Left lung (tissue), 10 donors: ENCODE data around the gene GGCX. TPM values are rescaled to one million over a fixed set of nuclear protein-coding genes. Genes with fewer than 3 reads are reported as not detected.

Experiments used
- ATAC-seq: fragments of 200-7000 bp; cut with Tn5 transposase; one replicate; pipeline ENCODE4 v1.9.1; 2020; ENCODE audit warnings: moderate library complexity
- DNase-seq, 4 donors: peaks; one replicate each; pipeline ENCODE4 v3.0.0-alpha.2; 2013 to 2020
- H3K27ac ChIP-seq, 2 donors: fragments of 200-600 bp; sonication (generic) in 1 of 2; one replicate each; pipeline versions ENCODE4 v1.5.0 to v1.8.0; 2020 to 2021
- H3K27me3 ChIP-seq, 2 donors: fragments of 200-600 bp; sonication (generic) in 1 of 2; one replicate each; pipeline versions ENCODE4 v1.5.0 to v1.8.0; 2020 to 2021
- H3K36me3 ChIP-seq, 2 donors: fragments of 200-600 bp; sonication (generic) in 1 of 2; one replicate each; pipeline versions ENCODE4 v1.5.0 to v1.8.0; 2020 to 2021
- H3K4me1 ChIP-seq, 2 donors: fragments of 200-600 bp; one replicate each; pipeline ENCODE4 v1.8.0; 2021
- H3K4me3 ChIP-seq, 2 donors: fragments of 200-600 bp; sonication (generic) in 1 of 2; one replicate each; pipeline versions ENCODE4 v1.5.0 to v1.8.0; 2020 to 2021; ENCODE audit warnings: mild to moderate bottlenecking in 1 of 2
- H3K9me3 ChIP-seq, 2 donors: fragments of 200-600 bp; sonication (generic) in 1 of 2; one replicate each; pipeline versions ENCODE4 v1.5.0 to v1.8.0; 2020 to 2021
- intact Hi-C, 2 donors: fragments of 100-400 bp; cut with DNase I; formaldehyde crosslinking; loops; one replicate each; pipeline versions ENCODE4 v1.11.2 to v1.14.2; 2022
- polyA plus RNA-seq, 6 donors: library from polyadenylated mRNA; unstranded; fragments of 120-200 nt; gene quantifications; one replicate each; pipeline ENCODE4 v1.2.1, GENCODE V29; 2013; ENCODE audit not compliant: insufficient read length in 6 of 6
- total RNA-seq, 2 donors: library from RNA; stranded (reverse); fragmentation: NEBNext Ultra II Directional; extraction: Animal tissue kit (Norgen Biotek cat#: 25700); gene quantifications; one replicate each; pipeline ENCODE4 v1.2.1, GENCODE V29; 2021
- TF ChIP-seq, protein P1 (sequence below), 2 donors: fragments of 200-600 bp; sonication (generic) in 1 of 2; IDR thresholded peaks; one replicate each; pipeline versions ENCODE4 v1.5.0 to v1.8.0; 2021; ENCODE audit warnings: antibody characterized with exemption in 2 of 2
- donor health status: DM: no; HTN: yes; CAD: no.
- donor health status: DM: no; HTN: no; CAD: no.

Gene GGCX
- total and polyA plus RNA-seq, 8 donors = 31.9 to 126 (median 37.7) TPM

DNA sequence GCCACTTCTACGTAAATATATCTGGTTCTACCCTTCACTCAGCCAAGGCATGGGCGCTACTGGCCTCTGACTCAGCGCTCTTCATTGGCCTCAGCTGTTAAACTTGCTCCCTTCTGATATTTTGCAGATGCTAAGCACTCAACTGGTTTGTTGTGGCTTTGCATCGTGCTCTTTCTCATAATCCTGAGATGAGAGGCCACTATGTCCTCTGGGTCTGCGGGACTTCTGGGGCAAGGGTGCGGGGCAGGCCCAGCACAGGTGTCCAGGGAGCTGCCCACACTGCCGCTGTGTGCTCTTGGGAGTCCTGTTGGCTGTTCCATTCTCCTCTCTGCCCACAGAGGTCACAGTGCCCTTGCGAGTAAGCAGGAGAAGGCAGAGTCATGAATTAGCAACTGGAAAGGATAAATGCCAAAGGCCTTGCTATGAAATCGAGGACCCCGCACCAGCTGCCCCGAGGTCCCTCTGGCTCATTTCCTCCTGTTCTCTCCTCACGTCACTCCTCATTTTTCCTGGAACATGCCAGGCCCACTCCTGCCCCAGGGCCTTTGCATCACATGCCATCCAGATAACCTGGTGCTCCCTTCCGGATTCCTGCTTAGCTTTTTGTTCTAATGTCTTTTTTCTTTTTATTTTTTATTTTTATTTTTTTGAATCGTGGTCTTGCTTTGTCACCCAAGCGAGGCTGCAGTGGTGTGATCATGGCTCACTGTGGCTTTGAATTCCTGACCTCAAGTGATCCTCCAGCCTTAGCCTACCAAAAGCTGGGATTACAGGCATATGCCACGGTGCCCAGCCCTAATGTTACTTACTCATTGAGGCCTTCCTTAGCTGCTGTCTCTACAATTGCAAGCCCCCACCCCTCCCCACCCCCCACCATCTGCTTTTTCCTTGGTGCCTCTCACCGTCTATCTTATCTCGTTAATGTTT is 57.2 kb downstream of the GGCX start:
- H3K4me1 ChIP-seq = peaks cover 11 to 39% of the 10 kb centered on the region in 2 donors
- no peaks in the 10 kb centered on the region for H3K36me3 ChIP-seq
- H3K9me3 ChIP-seq = no peaks in the 10 kb centered on the region
- no peak overlapping the region for H3K27ac ChIP-seq
- TF ChIP-seq, protein P1, sequence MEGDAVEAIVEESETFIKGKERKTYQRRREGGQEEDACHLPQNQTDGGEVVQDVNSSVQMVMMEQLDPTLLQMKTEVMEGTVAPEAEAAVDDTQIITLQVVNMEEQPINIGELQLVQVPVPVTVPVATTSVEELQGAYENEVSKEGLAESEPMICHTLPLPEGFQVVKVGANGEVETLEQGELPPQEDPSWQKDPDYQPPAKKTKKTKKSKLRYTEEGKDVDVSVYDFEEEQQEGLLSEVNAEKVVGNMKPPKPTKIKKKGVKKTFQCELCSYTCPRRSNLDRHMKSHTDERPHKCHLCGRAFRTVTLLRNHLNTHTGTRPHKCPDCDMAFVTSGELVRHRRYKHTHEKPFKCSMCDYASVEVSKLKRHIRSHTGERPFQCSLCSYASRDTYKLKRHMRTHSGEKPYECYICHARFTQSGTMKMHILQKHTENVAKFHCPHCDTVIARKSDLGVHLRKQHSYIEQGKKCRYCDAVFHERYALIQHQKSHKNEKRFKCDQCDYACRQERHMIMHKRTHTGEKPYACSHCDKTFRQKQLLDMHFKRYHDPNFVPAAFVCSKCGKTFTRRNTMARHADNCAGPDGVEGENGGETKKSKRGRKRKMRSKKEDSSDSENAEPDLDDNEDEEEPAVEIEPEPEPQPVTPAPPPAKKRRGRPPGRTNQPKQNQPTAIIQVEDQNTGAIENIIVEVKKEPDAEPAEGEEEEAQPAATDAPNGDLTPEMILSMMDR (IDR thresholded peaks at IDR 0.05) = no peak
- H3K4me3 ChIP-seq = no peak overlapping the region
- no peaks in the 10 kb centered on the region for H3K27me3 ChIP-seq
- intact Hi-C loops = no loop called here
- DNase-seq (no peak), ATAC-seq (no peak)

DNA sequence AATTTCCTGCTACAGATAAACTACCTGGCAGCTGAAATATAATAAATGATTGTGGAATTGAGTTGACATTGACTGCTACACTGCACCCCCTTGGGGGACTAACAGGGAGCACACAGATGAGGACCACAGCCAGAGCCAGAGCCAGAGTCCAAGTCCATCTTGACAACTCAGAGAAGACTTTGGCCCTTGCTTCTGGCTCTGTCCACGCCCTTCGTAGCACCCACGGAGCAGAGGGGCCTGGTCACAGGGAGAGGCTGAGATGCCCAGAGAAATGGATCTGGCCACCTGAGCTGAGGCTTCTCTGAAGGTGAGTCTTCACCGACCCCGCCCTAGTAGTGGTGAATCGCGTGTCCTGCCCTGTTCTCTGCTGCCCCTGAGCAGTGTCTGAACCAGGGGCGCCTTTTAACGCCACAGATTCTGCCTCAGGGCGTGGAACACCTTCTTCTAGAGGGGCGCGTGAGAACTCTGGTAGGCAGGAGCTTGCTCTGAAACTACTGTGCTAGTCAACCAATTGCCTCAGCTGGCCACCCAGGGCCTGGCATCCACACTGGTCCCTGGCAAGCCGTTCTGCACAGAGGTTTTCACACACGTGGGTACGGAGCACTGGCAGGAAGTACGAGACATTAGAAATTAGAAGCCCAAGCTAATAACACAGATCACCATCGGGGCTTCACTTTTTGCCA is 58.0 kb downstream of the GGCX start:
- no peak overlapping the region for H3K4me3 ChIP-seq
- TF ChIP-seq, protein P1 (IDR thresholded peaks at IDR 0.05) = no peak
- no peaks in the 10 kb centered on the region for H3K36me3 ChIP-seq
- DNase-seq (no peak), ATAC-seq (no peak)
- no peak overlapping the region for H3K27ac ChIP-seq
- H3K4me1 ChIP-seq = peaks cover 15 to 46% of the 10 kb centered on the region in 2 donors
- no peaks in the 10 kb centered on the region for H3K27me3 ChIP-seq
- intact Hi-C loops = no loop called here
- no peaks in the 10 kb centered on the region for H3K9me3 ChIP-seq

DNA sequence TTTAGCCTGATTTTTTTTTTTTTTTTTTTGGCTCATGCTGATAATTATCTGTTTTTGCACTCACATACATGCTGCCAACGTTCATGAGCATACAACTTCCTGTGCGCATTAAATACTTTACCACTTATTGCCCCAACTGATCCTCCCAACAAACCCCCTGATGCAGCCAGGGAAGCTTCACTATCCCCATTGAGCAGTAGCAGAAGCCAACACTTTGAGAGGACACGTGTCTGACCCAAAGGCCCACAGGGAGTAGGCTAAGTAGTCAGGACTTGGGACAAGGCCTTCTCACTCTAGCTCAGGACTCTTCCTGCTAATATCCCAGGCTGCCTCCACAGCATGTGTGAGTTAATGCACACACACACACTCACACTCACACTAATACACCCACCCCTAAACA is 58.6 kb downstream of the GGCX start:
- Histone ChIP-seq H3K4me3 (no peak overlapping the region), H3K9me3 (no peaks in the 10 kb centered on the region), H3K27ac (no peak overlapping the region), H3K4me1 (peaks cover 15 to 46% of the 10 kb centered on the region in 2 donors), H3K27me3 (no peaks in the 10 kb centered on the region), H3K36me3 (no peaks in the 10 kb centered on the region)
- intact Hi-C loops = no loop called here
- TF ChIP-seq, protein P1 (IDR thresholded peaks at IDR 0.05) = no peak
- ATAC-seq (no peak), DNase-seq (no peak)

DNA sequence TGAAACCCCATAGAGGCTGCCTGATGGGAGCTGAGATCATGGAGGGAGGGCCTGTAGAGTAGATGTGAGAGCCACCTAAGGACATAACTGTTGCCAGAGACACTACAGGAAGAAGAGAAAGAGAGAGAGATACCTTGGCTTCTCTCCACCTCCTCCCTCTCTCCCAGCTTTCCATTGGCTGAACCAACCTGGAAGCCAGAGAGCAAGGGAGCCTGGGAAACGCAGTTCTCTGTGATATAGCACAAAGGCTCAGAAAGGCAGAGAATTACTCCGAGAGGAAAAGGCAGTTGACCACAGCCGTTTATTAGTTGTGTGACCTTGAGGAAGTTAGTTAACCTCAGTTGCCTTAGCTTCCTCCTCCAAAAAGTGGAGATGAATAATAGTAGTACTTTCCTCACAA is 60.0 kb downstream of the GGCX start:
- Histone ChIP-seq H3K4me1 (peaks cover 15 to 46% of the 10 kb centered on the region in 2 donors), H3K4me3 (no peak overlapping the region), H3K9me3 (no peaks in the 10 kb centered on the region), H3K27ac (peak overlapping the region in 1 of 2 donors; percentile 82), H3K36me3 (no peaks in the 10 kb centered on the region), H3K27me3 (no peaks in the 10 kb centered on the region)
- DNase-seq (no peak), ATAC-seq (no peak)
- intact Hi-C loops = no loop called here
- TF ChIP-seq, protein P1 (IDR thresholded peaks at IDR 0.05) = no peak
